Neutrophil (primary cell): ENCODE results near the gene CD151.
A peak's percentile ranks its signal among the peaks of the same experiment; 100 is the strongest.

Experiments used
- H3K27ac ChIP-seq: fragments of 200-600 bp; sonication (generic); 2 replicates; pipeline ENCODE4 v1.5.1; 2016; ENCODE audit warnings: mild to moderate bottlenecking, moderate library complexity
- H3K27me3 ChIP-seq: fragments of 200-600 bp; sonication (generic); 2 replicates; pipeline ENCODE4 v1.6.0; 2016; ENCODE audit warnings: mild to moderate bottlenecking
- H3K36me3 ChIP-seq: fragments of 200-600 bp; sonication (generic); 2 replicates; pipeline ENCODE4 v1.5.1; 2017
- H3K4me1 ChIP-seq, 2 experiments: fragments of 200-600 bp in 1 of 2; sonication (generic) in 1 of 2; 1 replicate in 1 of 2; 2 replicates in 1 of 2; pipeline versions ENCODE4 v1.5.1 to v1.6.1; 2013 to 2016; ENCODE audit warnings: low read depth in 1 of 2, low read length in 1 of 2, mild to moderate bottlenecking in 1 of 2, moderate library complexity in 1 of 2; ENCODE audit not compliant: control insufficient read depth in 1 of 2, insufficient read depth in 1 of 2
- H3K4me3 ChIP-seq, 2 experiments: fragments of 200-600 bp in 1 of 2; sonication (generic) in 1 of 2; 1 replicate in 1 of 2; 2 replicates in 1 of 2; pipeline ENCODE4 v1.5.1; 2013 to 2016; ENCODE audit warnings: low read depth in 1 of 2, low read length in 1 of 2, mild to moderate bottlenecking in 1 of 2, moderate library complexity in 1 of 2
- H3K9me3 ChIP-seq: fragments of 200-600 bp; sonication (generic); 2 replicates; pipeline ENCODE4 v1.5.1; 2016
- CTCF ChIP-seq: fragments of 200-600 bp; sonication (generic); IDR thresholded peaks from 2 replicates; pipeline ENCODE4 v1.5.1; 2016; ENCODE audit warnings: antibody characterized with exemption

Gene CD151

GRCh38 chr11:831961-832528 is 707 bp upstream of the CD151 start:
- peak overlapping the region; percentile 52 to 80 for H3K4me3 ChIP-seq
- H3K9me3 ChIP-seq = no peaks in the 10 kb centered on the region
- H3K4me1 ChIP-seq = peaks cover 66 to 81% of the 10 kb centered on the region in 2 experiments
- no peak overlapping the region for H3K27ac ChIP-seq
- peaks cover 65% of the 10 kb centered on the region for H3K27me3 ChIP-seq
- H3K36me3 ChIP-seq = peaks cover 10% of the 10 kb centered on the region
- TF ChIP-seq CTCF = no peak

- Histone ChIP-seq H3K4me1 (peaks cover 56 to 69% of the 10 kb centered on the region in 2 experiments), H3K27me3 (peaks cover 65% of the 10 kb centered on the region), H3K9me3 (no peaks in the 10 kb centered on the region), H3K27ac (peak overlapping the region; percentile 29), H3K36me3 (peaks cover 22% of the 10 kb centered on the region), H3K4me3 (peak overlapping the region; percentile 55 to 60)
- no peak for TF ChIP-seq CTCF
These were observed 501 bp downstream of the CD151 start for GRCh38 chr11:833114-833791.

GRCh38 chr11:833849-834311 is 1.1 kb downstream of the CD151 start:
- TF ChIP-seq CTCF = no peak
- Histone ChIP-seq H3K9me3 (no peaks in the 10 kb centered on the region), H3K4me3 (peak overlapping the region in 1 of 2 experiments; percentile 60), H3K27me3 (peaks cover 65% of the 10 kb centered on the region), H3K36me3 (peaks cover 28% of the 10 kb centered on the region), H3K4me1 (peaks cover 50 to 62% of the 10 kb centered on the region in 2 experiments), H3K27ac (no peak overlapping the region)

- Histone ChIP-seq H3K27ac (no peak overlapping the region), H3K27me3 (peaks cover 57% of the 10 kb centered on the region), H3K9me3 (no peaks in the 10 kb centered on the region), H3K4me1 (peaks cover 42 to 55% of the 10 kb centered on the region in 2 experiments), H3K36me3 (peaks cover 36% of the 10 kb centered on the region), H3K4me3 (peak overlapping the region in 1 of 2 experiments; percentile 35)
- no peak for TF ChIP-seq CTCF
These were observed 1.9 kb downstream of the CD151 start for GRCh38 chr11:834371-835316.

GRCh38 chr11:836274-836673 is 3.5 kb downstream of the CD151 start:
- peaks cover 41% of the 10 kb centered on the region for H3K27me3 ChIP-seq
- no peak for TF ChIP-seq CTCF
- peaks cover 46% of the 10 kb centered on the region for H3K36me3 ChIP-seq
- H3K27ac ChIP-seq = no peak overlapping the region
- no peak overlapping the region for H3K4me3 ChIP-seq
- no peaks in the 10 kb centered on the region for H3K9me3 ChIP-seq
- peaks cover 36 to 48% of the 10 kb centered on the region in 2 experiments for H3K4me1 ChIP-seq
